ENCODE data around the gene WDR18.

The WDR18 gene

DNA sequence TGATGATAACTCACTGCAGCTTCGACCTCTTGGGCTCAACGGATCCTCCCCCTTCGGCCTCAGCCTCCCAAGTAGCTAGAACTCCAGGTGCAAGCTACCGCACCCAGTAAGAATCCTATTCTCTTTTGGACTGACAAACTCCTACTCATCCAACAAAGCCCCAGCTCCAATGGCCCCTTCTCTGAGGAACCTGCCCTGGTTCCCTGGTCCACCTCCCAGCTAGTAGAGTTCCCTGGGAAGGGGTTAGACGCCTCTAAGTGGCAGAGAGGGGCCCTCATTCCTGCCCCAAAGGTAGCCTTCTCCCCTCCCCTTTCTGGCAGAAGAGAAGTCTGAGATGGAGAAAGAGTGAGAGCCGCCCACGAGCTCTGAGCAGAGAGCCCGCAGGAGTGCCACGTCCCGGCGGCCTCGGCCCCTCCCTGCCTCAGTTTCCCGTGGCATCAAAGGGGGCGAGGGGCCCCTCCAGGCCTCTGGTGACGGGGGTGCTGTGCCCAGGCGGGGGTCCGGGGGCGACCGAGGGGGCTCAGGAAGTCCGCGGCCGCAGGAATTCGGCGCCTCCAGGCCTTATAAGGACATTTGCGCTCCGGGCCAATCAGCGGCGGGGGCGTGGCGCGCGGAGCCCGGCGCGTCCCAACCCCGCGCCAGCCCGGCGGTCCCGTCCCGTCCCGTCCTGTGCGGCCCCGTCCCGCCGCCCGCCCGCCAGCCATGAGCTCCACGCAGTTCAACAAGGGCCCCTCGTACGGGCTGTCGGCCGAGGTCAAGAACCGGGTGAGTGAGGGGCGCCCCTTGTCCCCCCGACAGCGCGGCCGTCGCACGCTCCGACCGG, 42.0 kb downstream of the WDR18 start, which contains the start of gene CNN2:
TSS of gene CNN2 (plus strand) at position 649 of the 823 bp plus-strand sequence. CDS start at position 703, 54 bp downstream.
- no peak for DNase-seq

DNA sequence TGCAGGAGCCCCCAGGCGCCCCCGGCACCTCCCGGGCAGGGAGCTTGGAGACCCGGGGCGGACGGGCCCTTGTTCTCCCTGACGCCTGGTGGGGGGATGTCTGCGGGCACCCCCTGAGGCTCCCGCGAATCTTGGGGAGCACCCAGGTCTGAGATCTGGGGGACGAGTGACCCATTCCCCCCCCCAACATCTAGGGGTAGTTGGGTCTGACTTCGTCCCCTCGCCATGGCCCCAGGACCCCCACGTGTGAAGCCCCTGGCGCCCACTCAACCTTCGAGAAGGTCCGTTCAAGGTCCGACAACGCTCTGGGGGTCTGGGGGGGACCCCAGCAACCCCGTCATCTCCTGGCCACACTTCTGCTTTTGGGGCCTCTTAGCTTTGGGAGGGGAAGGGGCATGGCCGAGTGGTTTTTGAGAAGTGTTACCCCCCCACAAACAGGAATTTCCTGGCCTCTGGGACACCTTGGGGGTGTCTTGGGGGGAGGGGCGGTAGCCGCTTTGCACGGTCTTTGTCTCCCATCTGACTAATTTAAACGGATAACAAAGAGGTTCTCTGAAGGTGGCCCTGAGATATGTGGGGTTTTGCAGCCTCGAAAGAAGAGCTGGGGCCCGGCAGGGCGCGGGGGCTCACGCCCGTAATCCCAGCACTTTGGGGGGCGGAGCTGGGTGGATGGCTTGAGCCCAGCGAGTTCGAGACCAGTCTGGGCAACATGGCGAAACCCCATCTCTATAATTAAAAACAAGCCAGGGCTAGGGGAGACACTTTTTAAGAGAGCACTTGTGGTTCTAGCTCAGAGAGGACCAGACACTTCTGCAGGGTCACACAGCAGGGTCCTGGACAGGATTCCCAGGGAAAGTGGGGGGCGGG, 42.9 kb downstream of the WDR18 start:
- DNase-seq, result no peak

DNA sequence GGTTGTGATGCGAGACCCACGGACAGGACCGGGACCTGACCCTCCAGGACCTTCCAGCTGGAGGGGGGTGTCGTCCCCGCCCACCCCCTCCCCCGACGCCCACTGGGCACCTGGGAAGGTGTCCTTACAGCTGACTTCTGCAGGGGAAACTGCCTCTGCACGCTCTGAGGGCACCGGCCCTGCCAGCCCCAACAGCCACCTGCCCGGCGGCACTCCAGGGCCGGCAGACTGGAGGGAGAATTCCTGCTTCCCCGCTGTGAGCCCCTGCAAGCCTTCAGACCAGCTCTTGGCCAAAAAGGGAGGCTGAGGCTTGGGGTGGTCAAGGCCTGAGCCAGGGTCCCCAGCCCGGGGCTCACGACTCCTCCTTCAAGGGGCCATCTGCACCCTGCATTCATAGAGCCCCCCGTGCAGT, 43.5 kb downstream of the WDR18 start:
- no peak for DNase-seq

DNA sequence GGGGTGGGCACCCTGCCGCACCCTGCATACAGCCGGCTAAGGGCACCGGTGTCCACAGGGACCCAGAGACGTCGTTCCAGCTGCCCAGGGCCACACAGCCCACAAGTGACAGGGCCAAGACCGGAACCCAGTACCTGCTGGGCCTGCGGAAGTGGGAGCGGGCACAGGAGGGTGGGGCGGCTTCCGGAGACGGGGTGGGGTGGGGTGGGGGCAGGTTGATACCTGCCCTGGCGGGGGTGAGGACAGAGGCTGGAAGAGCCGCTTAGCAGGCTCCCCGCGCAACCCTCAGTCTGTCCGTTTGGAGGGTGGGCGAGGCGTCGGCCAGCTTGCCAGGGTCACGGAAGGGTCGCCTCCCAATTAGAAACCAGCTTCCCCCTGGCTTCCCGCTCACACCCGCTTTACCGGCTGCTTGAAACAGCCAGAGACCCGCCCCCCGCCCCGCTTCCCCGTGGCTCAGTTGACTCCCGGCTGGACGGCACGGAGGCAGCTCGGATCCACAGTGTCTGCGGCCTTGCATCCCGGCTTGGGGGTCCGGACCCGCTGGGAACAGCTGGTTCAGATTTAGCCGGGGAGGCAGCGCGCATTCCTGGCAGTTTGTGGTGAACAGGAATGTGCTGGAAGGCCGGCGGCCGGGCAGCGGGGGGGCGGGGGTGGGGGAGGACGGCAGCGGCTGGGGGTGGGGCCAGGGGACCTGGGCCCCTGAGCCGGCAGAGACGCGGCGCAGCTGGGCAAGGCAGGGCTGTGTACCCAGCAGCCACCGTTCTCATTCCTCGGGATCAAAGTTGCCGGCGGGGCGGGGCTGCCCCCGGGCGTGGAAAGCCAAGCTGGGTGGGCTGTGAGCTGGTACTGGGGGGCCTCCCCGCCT, 44.1 kb downstream of the WDR18 start:
- peak; percentile 31 for DNase-seq

DNA sequence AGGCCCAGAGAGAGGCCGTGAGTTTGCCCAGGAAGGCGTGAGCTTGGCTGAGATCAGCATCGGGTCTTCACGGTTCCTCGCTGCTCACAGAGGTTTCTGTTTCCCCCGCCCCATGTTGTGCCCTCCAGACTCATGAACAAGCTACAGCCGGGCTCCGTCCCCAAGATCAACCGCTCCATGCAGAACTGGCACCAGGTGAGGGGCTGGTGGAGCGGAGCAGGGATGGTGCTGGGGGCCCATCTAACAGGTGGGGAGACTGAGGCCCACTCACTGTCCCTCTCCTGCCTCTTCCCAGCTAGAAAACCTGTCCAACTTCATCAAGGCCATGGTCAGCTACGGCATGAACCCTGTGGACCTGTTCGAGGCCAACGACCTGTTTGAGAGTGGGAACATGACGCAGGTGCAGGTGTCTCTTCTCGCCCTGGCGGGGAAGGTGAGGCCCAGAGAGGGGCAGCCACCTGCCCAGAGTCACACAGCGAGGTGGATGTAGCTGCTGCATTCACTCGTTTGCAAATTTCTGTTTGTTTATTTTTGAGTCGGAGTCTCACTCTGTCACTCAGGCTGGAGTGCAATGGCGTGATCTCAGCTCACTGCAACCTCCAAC, 48.2 kb downstream of the WDR18 start:
- no peak for DNase-seq

DNA sequence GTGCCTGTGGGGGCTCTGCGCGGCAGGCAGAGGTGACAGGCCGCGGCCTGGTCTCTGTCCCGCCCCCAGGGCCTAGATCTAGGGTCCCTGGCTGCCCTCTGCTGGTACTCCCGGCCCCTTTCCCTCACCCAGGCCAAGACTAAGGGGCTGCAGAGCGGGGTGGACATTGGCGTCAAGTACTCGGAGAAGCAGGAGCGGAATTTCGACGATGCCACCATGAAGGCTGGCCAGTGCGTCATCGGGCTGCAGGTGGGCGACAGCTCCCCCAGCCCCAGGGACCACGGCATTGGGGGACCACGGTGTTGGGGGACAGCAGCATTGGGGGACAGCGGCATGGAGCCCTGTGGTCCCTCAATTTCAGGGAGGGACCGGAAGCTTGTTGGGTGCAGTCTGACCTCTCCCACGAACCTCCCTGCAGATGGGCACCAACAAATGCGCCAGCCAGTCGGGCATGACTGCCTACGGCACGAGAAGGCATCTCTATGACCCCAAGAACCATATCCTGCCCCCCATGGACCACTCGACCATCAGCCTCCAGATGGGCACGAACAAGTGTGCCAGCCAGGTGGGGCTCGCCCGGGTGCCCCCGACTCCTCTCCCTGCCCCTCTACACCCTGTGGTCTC, 52.0 kb downstream of the WDR18 start:
- no peak for DNase-seq

DNA sequence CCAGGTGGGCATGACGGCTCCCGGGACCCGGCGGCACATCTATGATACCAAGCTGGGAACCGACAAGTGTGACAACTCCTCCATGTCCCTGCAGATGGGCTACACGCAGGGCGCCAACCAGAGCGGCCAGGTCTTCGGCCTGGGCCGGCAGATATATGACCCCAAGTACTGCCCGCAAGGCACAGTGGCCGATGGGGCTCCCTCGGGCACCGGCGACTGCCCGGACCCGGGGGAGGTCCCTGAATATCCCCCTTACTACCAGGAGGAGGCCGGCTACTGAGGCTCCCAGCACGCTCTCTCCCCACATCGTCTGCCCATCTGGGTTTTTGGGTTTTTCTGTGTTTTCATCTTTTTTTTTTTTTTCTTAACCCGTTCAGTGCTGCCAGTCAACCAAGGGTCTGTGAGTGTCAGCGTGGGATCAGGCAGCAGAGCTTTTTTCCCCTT, 53.5 kb downstream of the WDR18 start:
- no peak for DNase-seq

DNA sequence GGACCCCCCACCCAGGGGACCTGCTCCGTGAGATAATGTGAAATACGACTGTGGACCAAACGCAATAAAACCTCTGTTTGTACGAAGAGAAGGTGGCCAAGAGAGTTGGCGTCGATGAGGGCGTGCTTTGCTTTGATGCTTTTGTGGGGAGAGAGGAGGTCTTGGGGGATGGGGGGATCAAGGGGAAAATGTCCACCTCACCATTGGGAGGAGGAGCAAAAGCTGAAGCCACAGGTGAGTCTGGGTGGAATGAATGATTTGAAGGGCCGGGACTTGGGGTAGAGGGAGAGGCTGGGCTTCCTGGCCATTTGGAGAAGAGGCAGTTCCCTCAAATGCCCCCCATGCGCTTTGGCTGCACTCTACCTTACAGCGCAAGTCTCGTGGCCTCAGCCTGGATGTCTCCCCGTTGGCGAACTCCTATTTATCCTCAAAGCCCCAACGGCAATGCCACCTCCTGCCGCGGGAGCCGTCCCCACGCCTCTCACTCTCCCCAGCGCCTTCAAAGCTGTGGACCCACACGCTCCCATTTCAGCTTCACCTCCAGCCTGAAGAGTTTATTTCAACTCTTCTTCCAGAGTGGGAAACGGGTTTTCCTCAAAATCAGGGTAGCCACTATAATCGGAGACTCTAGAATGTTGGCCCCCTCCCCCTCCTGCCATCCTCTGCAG, 55.0 kb downstream of the WDR18 start:
- no peak for DNase-seq

DNA sequence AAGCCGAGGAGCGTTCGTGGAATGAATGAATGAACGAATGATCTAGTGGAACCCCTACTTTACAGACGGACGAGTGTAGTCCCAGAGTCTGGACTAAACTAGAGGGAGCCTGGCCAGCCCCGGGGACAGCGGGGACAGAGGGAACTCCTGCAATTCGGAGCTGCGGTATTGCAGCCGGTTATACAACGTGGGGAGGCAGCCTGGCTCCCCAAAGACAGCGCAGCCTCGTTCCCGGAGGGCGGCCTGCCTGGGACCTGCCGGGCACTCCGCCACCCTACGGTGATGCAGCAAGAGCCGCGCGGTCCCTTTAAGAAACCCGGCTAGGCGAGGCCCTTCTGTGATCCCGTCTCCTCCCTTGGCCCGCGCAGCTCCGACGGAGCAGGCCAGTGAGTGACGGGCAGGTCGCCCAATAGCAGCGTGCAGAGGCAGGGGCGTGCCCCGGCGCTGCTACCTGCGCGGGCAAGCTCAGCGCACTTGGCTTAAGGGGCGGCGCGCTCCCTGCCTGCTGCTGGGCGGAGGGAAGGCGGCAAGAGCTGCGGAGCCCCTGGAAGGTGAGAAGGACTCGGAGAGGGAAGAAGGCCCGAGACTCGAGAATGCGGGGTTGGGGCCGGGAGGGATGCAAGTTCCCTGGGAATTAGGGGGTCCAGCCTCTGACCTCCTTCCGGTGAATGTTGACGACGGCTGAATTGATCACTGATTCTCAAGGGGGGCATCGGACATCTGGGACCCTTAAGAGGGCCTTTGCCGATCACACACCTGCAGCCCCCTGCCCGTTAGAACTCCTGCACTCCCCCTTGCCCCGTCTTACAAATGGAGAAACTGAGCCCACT, 55.7 kb downstream of the WDR18 start, which contains the start of gene ABCA7:
TSS of gene ABCA7 (plus strand) at position 462 of the 830 bp plus-strand sequence. CDS start 1,255 bp downstream, outside the sequence.
- peak; percentile 97 for DNase-seq

DNA sequence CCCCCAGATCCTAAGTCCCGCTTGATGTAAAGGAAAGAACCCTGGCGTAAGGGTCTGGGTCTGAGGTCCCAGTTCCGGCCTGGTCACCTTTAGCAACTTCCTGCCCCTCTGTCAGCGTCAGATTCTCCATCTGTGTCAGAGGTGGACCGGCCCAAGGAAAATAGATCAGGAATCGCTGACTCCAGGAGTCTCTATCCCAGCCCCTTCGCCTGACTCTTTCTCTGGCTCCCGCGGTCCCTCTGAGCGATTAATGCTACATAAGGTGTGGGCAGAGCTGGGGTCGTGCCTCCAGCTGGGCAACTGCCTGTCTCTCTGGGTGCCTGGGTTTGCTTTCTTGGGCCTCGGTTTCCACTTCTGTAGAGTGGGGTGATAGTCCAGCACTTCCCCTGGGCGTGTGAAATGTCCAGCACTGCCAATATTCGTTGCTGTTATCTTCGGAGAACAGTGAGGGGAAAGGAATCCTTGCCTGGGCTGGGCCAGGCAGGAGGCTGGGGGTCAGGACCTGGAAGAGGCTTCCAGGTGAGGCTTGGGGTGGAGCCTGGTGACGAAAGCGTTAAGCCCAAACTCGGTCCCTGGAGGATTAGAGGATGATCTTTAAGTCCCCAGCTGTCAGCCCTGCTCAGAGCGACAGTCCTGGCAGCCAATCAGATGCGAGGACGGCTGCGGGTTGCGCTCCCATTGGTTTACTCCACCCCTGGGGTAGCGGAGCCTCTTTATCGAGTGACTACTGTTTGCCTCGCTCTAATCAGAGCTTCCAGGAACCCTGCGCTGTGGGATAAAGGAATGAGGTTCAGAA, 56.5 kb downstream of the WDR18 start:
- peak; percentile 94 for DNase-seq

DNA sequence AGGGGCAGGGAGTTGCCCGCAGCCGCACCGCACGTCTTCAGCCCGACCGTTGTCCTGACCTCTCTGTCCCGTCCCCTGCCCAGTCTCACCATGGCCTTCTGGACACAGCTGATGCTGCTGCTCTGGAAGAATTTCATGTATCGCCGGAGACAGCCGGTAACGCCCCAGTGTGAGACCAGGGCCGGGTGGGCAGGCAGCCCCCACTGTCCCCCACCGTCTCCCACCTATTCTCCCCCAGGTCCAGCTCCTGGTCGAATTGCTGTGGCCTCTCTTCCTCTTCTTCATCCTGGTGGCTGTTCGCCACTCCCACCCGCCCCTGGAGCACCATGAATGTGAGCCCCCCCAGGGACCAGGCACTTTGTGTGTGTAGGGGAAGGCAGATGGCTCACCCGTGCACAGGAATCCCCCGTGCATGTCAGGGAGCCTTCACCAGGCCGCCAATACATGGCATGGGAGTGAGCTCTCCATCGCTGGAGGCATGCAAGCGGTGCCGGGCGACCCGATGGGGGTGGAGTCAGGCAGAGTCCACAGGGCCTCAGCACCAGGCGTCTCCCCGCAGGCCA, 57.2 kb downstream of the WDR18 start:
- no peak for DNase-seq

DNA sequence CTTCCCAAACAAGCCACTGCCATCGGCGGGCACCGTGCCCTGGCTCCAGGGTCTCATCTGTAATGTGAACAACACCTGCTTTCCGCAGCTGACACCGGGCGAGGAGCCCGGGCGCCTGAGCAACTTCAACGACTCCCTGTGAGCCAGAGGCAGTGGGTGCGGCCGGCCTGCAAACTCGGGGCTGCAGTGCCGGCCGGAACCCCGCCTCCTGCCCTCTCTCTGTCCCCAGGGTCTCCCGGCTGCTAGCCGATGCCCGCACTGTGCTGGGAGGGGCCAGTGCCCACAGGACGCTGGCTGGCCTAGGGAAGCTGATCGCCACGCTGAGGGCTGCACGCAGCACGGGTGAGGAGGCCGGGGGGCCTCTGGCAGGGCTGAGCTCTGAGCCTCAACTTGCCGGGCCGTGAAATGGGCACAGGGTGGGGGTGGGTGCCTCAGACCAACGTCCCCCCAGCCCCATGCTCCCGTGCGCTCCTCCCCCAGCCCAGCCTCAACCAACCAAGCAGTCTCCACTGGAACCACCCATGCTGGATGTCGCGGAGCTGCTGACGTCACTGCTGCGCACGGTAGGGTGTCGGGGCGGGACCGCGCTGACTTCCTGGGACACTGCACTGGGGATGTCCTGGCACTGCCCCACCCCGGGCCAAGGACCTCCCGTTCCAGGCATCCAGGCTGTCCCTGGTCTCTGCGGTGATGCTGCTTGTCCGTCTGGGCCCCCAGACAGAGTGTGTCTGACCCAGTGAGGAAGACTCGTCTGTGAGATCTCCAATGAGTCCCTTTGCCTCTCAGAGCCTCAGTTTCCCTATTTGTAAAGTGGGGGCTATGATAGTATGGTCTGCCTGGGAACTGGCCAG, 57.9 kb downstream of the WDR18 start:
- no peak for DNase-seq

DNA sequence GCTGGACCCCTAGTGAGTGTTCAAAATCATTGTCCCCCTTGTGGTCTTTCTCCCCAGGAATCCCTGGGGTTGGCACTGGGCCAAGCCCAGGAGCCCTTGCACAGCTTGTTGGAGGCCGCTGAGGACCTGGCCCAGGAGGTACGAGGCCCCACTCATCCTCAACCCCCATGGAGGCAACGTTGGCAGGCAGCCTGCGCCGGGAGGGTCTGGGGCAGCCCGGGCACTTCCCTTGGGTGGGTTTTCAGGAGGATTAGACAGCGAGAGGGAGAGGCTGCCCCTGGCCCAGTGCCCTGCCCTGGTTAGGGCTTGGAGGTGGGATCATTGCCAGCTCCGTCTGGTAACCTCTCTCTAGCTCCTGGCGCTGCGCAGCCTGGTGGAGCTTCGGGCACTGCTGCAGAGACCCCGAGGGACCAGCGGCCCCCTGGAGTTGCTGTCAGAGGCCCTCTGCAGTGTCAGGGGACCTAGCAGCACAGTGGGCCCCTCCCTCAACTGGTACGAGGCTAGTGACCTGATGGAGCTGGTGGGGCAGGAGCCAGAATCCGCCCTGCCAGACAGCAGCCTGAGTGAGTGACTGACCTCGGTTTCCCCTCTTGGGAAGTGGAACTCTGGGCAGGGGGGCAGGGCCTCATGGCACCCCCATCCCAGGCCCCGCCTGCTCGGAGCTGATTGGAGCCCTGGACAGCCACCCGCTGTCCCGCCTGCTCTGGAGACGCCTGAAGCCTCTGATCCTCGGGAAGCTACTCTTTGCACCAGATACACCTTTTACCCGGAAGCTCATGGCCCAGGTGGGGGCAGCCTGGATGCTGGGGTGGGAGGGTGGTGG, 58.8 kb downstream of the WDR18 start:
- no peak for DNase-seq
